NCI-H1694 treated with DMSO at 0.1 percent for 48 hours (cell line): ENCODE results near the gene CNOT1.

ENCODE experiments used
- DNase-seq: peaks from one replicate; lab custom pipeline; 2025; lab: John Stamatoyannopoulos, UW

The CNOT1 gene

GRCh38 chr16:58481931-58482330 is 147.7 kb downstream of the CNOT1 start:
- DNase-seq = no peak

GRCh38 chr16:58481226-58481869 is 148.3 kb downstream of the CNOT1 start:
- no peak for DNase-seq

GRCh38 chr16:58478427-58478826 is 151.2 kb downstream of the CNOT1 start:
- DNase-seq = no peak

- DNase-seq = no peak
Observed at GRCh38 chr16:58476791-58477190, 152.8 kb downstream of the CNOT1 start.

GRCh38 chr16:58475091-58475619 is 154.5 kb downstream of the CNOT1 start:
- no peak for DNase-seq

- no peak for DNase-seq
Observed at GRCh38 chr16:58474296-58474695, 155.3 kb downstream of the CNOT1 start.

- no peak for DNase-seq
Observed at GRCh38 chr16:58472827-58473226, 156.8 kb downstream of the CNOT1 start.

- no peak for DNase-seq
Observed at GRCh38 chr16:58472266-58472665, 157.4 kb downstream of the CNOT1 start.

GRCh38 chr16:58471209-58471975 is 158.2 kb downstream of the CNOT1 start:
- DNase-seq = no peak
